ENCODE data around the gene PRXL2B.
A peak's percentile ranks its signal among the peaks of the same experiment; 100 is the strongest.

The PRXL2B gene

GRCh38 chr1:2583331-2583791, 3.2 kb upstream of the PRXL2B start:
- no peaks in the 10 kb centered on the region for H3K9me3 ChIP-seq (replicated peaks in 1 of 11)
- H3K4me2 ChIP-seq: peak overlapping the region; percentile 96 to 100 (median 98)
- TF ChIP-seq Cebpa-rat (IDR thresholded peaks at IDR 0.05): no peak
- peak overlapping the region in 4 of 11 experiments; percentile 4 to 80 (median 68); a peak in 5 of 22 replicates for H3K27ac ChIP-seq
- H3K4me3 ChIP-seq: peak overlapping the region in 1 of 10 experiments; percentile 10; a peak in 1 of 20 replicates
- peaks cover 0 to 10% (median 1%) of the 10 kb centered on the region in 11 experiments; a peak in 10 of 22 replicates for H4K20me1 ChIP-seq
- H3K36me3 ChIP-seq: peaks cover 0 to 2% (median 0%) of the 10 kb centered on the region in 11 experiments; a peak in 3 of 22 replicates
- peaks cover 76 to 88% (median 85%) of the 10 kb centered on the region in 10 experiments for H3K4me1 ChIP-seq
- H3K9ac ChIP-seq: peak overlapping the region in 3 of 11 experiments; percentile 25 to 50 (median 41); a peak in 4 of 22 replicates
- H3K27me3 ChIP-seq: peaks cover 0 to 9% (median 0%) of the 10 kb centered on the region in 11 experiments; a peak in 4 of 22 replicates

GRCh38 chr1:2583871-2584351, 2.7 kb upstream of the PRXL2B start:
- peak overlapping the region in 2 of 11 experiments; percentile 10 to 25; a peak in 1 of 22 replicates for H3K9ac ChIP-seq
- no peak for TF ChIP-seq Cebpa-rat (IDR thresholded peaks at IDR 0.05)
- H3K36me3 ChIP-seq: peaks cover 0 to 7% (median 0%) of the 10 kb centered on the region in 11 experiments; a peak in 5 of 22 replicates
- H3K4me3 ChIP-seq: peak overlapping the region in 1 of 10 experiments; percentile 10; a peak in 1 of 20 replicates
- H3K9me3 ChIP-seq (replicated peaks in 1 of 11): no peaks in the 10 kb centered on the region
- peaks cover 0 to 15% (median 7%) of the 10 kb centered on the region in 11 experiments; a peak in 12 of 22 replicates for H4K20me1 ChIP-seq
- H3K27me3 ChIP-seq: peaks cover 0 to 9% (median 0%) of the 10 kb centered on the region in 11 experiments; a peak in 4 of 22 replicates
- H3K27ac ChIP-seq: peak overlapping the region in 3 of 11 experiments; percentile 4 to 80 (median 62); a peak in 2 of 22 replicates
- peak overlapping the region; percentile 96 to 100 (median 98) for H3K4me2 ChIP-seq
- H3K4me1 ChIP-seq: peaks cover 76 to 88% (median 85%) of the 10 kb centered on the region in 10 experiments

- H4K20me1 ChIP-seq: peaks cover 0 to 24% (median 13%) of the 10 kb centered on the region in 11 experiments; a peak in 13 of 22 replicates
- H3K4me3 ChIP-seq: peak overlapping the region; percentile 56 to 85 (median 70)
- H3K9me3 ChIP-seq (replicated peaks in 1 of 11): no peaks in the 10 kb centered on the region
- H3K9ac ChIP-seq: peak overlapping the region; percentile 81 to 90 (median 86)
- peaks cover 76 to 88% (median 82%) of the 10 kb centered on the region in 10 experiments for H3K4me1 ChIP-seq
- H3K36me3 ChIP-seq: peaks cover 0 to 16% (median 0%) of the 10 kb centered on the region in 11 experiments; a peak in 7 of 22 replicates
- no peak for TF ChIP-seq Cebpa-rat (IDR thresholded peaks at IDR 0.05)
- peak overlapping the region; percentile 82 to 94 (median 89) for H3K27ac ChIP-seq
- peaks cover 0 to 9% (median 0%) of the 10 kb centered on the region in 11 experiments; a peak in 4 of 22 replicates for H3K27me3 ChIP-seq
- peak overlapping the region; percentile 96 to 100 (median 98) for H3K4me2 ChIP-seq
Observed at GRCh38 chr1:2584686-2585317, 1.8 kb upstream of the PRXL2B start.

- no peak for TF ChIP-seq Cebpa-rat (IDR thresholded peaks at IDR 0.05)
- peak overlapping the region; percentile 81 to 90 (median 86) for H3K9ac ChIP-seq
- no peaks in the 10 kb centered on the region for H3K9me3 ChIP-seq (replicated peaks in 1 of 11)
- peaks cover 0 to 9% (median 0%) of the 10 kb centered on the region in 11 experiments; a peak in 4 of 22 replicates for H3K27me3 ChIP-seq
- peak overlapping the region; percentile 56 to 85 (median 70) for H3K4me3 ChIP-seq
- H4K20me1 ChIP-seq: peaks cover 0 to 29% (median 13%) of the 10 kb centered on the region in 11 experiments; a peak in 13 of 22 replicates
- H3K36me3 ChIP-seq: peaks cover 0 to 22% (median 0%) of the 10 kb centered on the region in 11 experiments; a peak in 8 of 22 replicates
- H3K4me2 ChIP-seq: peak overlapping the region; percentile 96 to 100 (median 98)
- H3K27ac ChIP-seq: peak overlapping the region; percentile 82 to 94 (median 89)
- peaks cover 69 to 82% (median 75%) of the 10 kb centered on the region in 10 experiments for H3K4me1 ChIP-seq
Observed at GRCh38 chr1:2585318-2586092, 1.1 kb upstream of the PRXL2B start.

DNA sequence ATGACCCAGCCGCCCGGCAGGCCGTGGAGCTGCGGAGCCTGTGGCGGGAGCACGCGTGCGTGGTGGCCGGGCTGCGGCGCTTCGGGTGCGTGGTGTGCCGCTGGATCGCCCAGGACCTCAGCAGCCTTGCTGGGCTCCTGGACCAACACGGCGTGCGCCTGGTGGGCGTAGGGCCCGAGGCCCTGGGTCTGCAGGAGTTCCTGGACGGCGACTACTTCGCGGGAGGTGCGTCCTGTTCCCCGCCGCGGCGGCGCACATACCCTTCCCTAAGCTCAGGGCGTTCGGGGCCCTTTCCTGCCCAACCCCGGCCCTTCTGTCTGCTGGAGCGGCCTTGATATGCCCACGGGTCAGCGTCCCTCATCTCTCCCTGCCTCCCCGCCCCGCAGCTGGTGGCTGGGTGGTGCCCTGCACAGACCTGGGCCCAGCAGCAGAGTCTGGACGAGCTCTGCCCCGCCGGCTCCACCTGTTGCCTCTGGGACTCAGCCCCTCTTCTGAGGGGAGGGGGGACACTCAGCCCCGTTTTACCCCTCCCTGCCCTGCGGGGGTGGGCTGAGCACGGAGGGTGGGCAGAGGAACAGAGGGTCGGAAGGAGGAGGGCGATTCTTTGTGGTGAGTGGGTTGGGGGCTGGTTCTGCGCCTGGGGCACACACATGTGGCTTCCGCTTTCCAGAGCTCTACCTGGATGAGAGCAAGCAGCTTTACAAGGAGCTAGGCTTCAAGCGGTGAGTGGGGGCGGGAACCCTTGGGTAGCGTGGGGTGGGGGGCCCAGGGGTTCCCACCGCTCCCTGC, 688 bp downstream of the PRXL2B start:
- Histone ChIP-seq H3K4me3 (peak overlapping the region; percentile 56 to 85 (median 70)), H3K27me3 (peaks cover 0 to 9% (median 0%) of the 10 kb centered on the region in 11 experiments; a peak in 4 of 22 replicates), H3K27ac (peak overlapping the region in 10 of 11 experiments; percentile 3 to 94 (median 41); a peak in 10 of 22 replicates), H4K20me1 (peaks cover 0 to 33% (median 13%) of the 10 kb centered on the region in 11 experiments; a peak in 13 of 22 replicates), H3K9ac (peak overlapping the region; percentile 81 to 90 (median 86)), H3K36me3 (peaks cover 0 to 27% (median 0%) of the 10 kb centered on the region in 11 experiments; a peak in 8 of 22 replicates), H3K4me2 (peak overlapping the region; percentile 84 to 99 (median 98)), H3K4me1 (peaks cover 51 to 69% (median 61%) of the 10 kb centered on the region in 10 experiments), H3K9me3 (replicated peaks in 1 of 11) (no peaks in the 10 kb centered on the region)
- TF ChIP-seq Cebpa-rat (IDR thresholded peaks at IDR 0.05): no peak

GRCh38 chr1:2587860-2588571, 1.4 kb downstream of the PRXL2B start:
- Histone ChIP-seq H3K4me3 (peak overlapping the region; percentile 56 to 85 (median 70); a peak in 16 of 20 replicates), H3K27me3 (peaks cover 0 to 9% (median 0%) of the 10 kb centered on the region in 11 experiments; a peak in 4 of 22 replicates), H3K36me3 (peaks cover 0 to 27% (median 0%) of the 10 kb centered on the region in 11 experiments; a peak in 8 of 22 replicates), H3K27ac (no peak overlapping the region), H3K9ac (peak overlapping the region in 7 of 11 experiments; percentile 84 to 88 (median 86); a peak in 11 of 22 replicates), H4K20me1 (peaks cover 0 to 33% (median 13%) of the 10 kb centered on the region in 11 experiments; a peak in 13 of 22 replicates), H3K4me1 (peaks cover 49 to 67% (median 59%) of the 10 kb centered on the region in 10 experiments), H3K9me3 (replicated peaks in 1 of 11) (no peaks in the 10 kb centered on the region), H3K4me2 (peak overlapping the region; percentile 84 to 99 (median 98))
- no peak for TF ChIP-seq Cebpa-rat (IDR thresholded peaks at IDR 0.05)
